GDM1 (cell line): ENCODE data around the gene RFTN1.

Source experiments
- DNase-seq: peaks from one replicate; lab custom pipeline; 2025; lab: John Stamatoyannopoulos, UW

Gene RFTN1

DNA sequence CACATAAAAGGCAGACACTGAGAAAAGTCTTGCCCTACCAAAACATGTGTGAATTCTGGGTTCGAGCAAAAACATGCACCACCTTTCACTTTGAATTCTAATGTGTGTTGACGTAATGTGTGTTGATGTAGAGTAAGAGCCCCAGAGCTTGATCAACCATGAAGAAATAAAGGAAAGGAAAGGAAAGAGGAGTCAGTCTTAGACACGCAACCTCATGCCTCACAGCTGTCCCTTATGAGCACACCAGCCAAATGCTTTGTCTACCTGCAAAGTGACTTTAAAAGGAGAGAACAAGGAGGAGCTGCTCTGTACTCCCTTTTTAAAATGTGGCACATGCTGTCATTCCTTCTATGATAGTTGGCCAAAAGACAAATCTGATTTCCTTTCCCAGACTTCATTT is 80.8 kb downstream of the RFTN1 start:
- no peak for DNase-seq

- DNase-seq: no peak
These were observed 82.5 kb downstream of the RFTN1 start for GRCh38 chr3:16430717-16431630.

DNA sequence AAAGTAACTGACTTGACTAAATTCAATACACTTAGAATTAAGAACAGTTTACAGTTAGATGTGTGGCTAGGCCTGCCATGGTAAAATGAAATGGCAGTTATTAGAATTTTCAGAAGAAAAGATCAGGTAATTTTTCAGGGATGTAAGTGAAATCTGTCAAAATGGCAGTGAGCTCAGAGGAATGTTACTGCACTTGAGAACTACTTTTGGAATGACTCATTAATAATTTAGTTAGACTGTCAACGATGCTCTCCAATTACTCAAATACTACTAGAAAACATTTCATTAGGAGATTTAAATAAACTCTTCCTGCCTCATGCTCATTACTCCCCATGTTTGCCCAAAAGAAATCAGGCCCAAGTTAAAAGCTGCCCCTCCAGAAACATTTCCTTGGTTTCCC is 84.4 kb downstream of the RFTN1 start:
- DNase-seq: no peak

DNA sequence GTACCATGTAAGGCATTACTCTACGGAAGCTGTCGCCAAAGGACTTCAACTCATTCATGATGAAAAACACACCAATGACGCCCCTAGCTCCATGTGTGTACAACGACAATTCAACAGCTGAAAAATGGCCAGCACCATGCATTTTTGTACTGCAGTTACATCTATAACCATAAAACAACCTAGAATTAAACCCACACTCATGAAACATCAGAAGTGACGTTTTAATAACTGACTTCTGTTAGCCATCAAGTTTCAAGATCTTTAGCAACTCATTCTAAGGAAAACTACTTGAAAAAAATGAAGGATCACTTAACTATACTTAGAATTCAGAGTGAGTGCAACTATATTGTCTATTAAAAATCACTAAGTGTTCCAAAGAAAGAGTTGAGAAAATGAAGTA is 84.9 kb downstream of the RFTN1 start:
- no peak for DNase-seq

- no peak for DNase-seq
These were observed 86.2 kb downstream of the RFTN1 start for GRCh38 chr3:16427103-16427965.

DNA sequence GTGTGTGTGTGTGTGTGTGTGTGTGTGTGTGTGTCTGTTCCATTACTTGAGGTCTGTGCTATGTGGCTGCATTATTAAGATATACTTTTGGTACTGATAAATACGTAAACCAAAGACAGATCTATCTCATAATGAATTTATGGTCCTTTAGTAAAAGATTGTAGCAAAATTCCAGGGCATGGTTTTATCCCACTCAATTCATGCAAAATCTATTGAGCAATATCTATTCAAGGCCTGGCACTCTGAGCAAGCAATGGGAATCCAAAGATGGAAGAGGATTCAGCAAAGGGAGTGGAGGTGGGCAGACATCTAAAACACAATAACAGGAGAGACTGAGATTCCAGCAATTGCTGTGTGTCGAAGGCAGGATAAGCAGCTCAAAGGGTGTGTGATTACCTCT is 86.8 kb downstream of the RFTN1 start:
- no peak for DNase-seq

DNA sequence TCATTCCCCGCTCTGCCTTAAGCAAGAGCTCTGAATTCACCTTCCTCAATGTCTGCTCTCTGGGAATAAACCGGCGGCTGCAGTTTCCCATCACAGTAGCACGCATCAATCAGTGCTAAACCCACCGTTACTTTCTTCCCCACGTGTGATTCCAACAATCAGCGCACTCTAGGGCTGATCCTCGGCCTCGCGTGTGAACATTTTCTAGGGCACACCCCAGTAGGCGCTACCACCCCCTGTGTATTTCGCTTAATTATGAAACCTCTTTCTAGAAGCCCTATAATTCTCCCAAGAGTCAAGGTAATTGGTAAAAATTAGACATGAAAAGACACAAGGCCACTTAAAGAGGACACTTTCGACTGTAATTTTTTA is 87.5 kb downstream of the RFTN1 start:
- no peak for DNase-seq

DNA sequence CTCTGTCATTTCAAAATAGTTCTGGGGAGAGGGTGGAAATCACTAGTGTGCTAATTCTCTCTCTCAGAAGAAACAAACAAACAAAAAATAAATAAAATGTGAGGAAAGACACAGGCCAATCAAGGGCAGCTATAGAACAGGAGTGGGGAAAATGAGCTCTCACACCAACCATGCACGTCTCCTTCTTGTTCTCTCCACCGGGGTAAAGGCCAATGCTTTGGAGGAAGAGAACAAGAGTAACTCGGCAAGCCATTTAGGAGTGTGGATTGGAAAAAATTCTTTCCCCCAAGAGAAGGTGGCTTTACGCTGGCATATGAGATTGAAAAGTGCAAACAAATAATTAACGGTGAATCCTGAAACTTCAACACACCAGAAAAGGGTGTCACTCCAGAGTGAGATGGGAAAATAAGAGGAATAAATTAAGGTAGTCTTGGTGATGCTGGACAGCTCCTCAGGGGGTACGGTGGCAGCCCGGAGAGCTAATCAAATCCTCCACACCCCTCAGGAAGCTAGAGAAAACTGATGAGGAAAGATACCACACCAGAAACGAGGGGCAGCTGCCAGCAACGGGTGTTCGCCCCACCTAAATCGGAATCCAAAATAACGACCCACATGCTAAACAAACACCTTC is 88.0 kb downstream of the RFTN1 start:
- DNase-seq: no peak

DNA sequence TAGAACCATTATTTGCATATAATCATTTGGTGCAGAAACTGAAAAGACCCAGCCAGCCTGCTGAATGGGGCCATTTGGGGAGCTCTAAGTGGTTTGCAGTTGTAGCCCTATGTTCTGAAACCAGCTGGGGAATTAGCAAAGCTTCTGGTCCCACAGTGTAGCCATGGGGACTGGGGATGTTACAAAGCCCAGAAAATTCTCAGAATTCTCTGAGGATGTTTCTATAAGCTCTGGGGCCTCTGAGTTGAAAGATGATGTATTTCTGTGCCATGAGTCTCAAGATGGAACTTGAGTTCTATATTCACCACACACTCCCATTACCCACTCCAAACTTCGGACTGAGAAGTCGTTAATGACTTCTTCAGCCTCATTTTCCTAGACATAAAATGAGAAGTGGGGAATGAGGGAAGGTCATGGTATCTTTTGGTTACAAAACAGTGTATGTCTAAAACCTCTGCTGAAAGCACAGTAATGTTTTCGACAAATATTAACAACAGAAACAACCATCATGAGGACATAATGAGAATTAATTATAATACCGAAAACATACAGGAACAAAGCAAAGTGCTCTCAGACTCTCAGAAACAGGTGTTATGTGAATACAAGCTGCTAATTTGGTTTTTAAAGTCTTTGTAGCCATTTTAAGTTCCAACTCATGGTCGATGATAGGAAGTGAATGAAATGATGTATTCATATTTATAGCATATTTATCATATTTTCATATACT is 89.4 kb downstream of the RFTN1 start:
- no peak for DNase-seq

- DNase-seq: no peak
These were observed 90.2 kb downstream of the RFTN1 start for GRCh38 chr3:16423298-16423697.

DNA sequence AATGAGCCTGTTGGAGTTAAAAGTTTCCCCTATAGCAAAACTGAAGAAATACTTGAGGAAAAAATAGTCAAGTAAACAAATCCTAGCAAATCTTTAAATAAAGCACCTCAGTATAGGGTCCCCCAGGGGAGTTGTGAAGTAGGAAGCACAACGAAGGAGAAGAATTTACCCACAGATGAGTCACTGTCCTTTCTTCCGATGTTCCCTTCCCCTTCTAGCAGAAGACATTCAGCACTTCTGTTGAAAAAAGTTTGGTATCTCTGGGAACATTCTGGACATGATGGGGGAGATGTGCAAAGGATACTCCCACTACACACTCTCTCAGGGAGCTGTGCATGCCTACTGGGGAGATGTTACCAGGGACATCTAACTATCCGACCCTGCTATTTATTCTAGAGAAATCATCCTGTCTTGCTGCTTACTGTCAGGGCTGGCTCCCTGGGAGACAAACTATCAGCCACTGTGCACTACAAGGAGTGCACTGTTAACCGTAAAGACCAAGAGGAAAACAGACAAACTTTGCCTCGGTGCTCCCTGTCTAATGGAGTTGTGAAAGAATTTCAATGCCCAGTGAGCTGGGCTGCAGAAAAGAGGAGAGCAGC is 93.8 kb downstream of the RFTN1 start:
- no peak for DNase-seq

DNA sequence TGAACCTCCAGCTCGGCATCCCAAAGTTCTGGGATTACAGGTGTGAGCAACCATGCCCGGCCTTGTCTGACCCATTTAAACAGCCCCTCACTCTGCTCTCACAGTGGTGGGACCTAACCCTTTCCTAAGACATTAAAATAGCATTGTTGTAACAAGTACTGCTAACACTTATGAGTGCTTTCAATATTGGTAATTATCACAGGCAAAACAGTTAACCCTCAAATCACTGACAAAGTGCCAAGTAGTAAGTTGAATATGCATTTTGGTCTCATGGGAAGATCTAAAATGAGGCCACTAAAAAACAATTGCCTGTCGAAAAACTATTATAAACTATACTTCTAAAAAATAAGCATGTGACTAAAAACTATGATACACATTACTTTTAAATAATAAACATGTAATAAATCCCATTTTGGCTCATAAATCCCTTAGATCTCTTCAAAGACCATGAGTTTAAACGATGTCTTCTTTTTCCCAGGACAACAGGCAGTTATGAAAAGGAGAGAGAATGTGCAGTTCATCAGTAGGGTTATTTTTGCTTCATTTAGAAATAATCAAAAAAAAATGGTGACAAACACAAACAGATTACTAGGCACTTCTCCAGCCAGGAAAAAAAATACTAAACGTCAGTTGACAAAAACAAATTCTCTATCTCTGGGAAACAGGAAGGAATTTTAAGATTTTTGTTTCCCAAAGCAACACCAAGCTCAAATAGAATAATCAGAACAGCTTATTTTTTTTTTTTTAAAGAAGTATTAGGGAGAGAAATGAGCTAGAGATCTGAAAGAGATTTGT is 95.4 kb downstream of the RFTN1 start:
- no peak for DNase-seq

DNA sequence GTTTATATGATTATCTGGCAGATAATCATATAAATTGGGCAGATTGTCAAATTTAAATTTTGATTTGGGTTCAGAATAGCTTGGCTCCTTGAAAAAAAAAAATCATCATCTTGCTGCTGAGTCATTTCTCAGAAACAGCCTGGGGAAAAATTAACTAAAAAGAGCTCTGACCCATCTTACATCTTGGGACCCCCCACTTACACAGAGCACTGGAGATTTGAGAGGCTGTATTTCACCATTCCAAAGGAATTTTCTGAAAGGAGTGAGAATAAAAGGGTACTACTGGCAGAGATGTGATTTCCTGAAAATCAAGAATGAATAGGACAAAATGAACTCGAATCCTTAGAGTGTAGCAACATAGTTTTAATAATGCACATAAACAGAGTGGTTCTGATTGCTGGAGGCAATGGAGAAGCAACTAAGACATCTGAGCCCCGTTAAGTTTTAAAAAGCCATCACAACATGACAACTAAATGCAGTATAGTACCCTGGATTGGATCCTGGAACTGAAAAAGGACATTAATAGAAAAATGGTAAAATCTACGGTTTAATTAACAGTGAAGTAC is 97.5 kb downstream of the RFTN1 start:
- no peak for DNase-seq

GRCh38 chr3:16413321-16413720 is 100.2 kb downstream of the RFTN1 start:
- no peak for DNase-seq

- DNase-seq: no peak
These were observed 101.2 kb downstream of the RFTN1 start for GRCh38 chr3:16412192-16412800.

- no peak for DNase-seq
These were observed 102.1 kb downstream of the RFTN1 start for GRCh38 chr3:16411441-16411840.

GRCh38 chr3:16410659-16411058 is 102.8 kb downstream of the RFTN1 start:
- DNase-seq: no peak

GRCh38 chr3:16409032-16409431 is 104.5 kb downstream of the RFTN1 start:
- no peak for DNase-seq

DNA sequence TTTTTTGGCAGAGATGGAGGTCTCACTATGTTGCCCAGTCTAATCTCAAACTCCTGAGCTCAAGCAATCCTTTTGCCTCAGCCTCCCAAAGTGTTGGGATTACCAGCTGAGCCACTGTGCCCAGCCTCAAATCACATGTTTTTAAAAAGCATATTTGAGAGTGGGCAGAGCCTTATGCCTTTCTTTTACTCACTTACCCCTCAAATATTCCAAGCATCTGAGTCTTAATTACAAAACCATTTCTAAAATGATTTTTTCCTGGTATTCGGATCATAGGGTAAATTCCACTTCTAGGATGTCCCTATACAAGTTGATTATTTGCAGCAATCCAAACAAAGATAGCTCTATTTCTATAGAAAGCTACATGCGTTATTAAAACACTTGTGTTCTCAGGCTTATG is 106.1 kb downstream of the RFTN1 start:
- no peak for DNase-seq

DNA sequence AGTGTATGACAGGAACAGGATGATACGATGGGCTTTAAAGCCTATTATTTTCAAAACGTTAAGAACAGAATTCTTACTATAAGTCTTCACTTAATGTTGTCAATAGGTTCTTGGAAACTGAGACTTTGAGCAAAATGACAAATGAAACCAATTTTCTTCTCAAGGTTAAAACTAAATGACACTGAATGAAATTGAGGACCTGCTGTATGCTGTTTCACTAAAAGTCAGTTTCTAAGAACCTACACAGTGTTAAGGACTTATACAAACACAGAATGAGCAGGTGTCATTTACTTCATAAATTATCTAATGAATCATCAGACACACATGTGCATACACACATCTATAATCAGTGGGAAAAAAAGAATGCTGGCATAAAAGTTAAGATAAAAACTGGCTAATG is 106.9 kb downstream of the RFTN1 start:
- DNase-seq: no peak
